SKM-1 (cell line): ENCODE measurements around the gene FADS1.

Experiments used
- DNase-seq: peaks from one replicate; lab custom pipeline; 2025; ENCODE audit not compliant: unreplicated experiment; lab: John Stamatoyannopoulos, UW

The FADS1 gene

GRCh38 chr11:61846362-61847020 is 29.7 kb upstream of the FADS1 start:
- DNase-seq = no peak

- DNase-seq = no peak
These were observed 28.2 kb upstream of the FADS1 start for GRCh38 chr11:61844909-61845565.

- DNase-seq = no peak
These were observed 25.7 kb upstream of the FADS1 start for GRCh38 chr11:61842528-61842820.

- no peak for DNase-seq
These were observed 25.1 kb upstream of the FADS1 start for GRCh38 chr11:61841636-61842527.

GRCh38 chr11:61840371-61840770 is 23.6 kb upstream of the FADS1 start:
- DNase-seq = no peak

- DNase-seq = no peak
These were observed 22.9 kb upstream of the FADS1 start for GRCh38 chr11:61839742-61840141.

DNA sequence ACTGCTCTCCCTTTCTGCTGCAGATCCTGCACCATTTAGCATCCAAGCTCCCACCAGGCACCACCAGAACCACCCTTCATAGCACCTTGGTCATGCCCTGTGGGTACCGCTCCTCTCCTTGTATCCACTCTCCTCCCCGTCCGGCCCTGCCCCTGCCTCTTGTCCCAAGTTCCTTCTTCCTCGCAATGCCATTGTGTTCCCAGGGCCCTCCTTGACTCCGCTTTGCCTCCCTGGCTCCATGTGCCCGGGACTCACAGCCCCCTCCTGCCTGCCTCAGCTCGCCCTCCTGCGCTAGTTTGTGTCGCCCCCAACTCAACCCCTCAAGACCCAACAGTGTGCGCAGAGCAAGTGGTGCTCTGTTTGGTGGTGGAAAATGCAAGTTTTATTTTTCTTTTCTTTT is 22.1 kb upstream of the FADS1 start:
- DNase-seq = no peak

GRCh38 chr11:61838501-61838900 is 21.7 kb upstream of the FADS1 start:
- no peak for DNase-seq

DNA sequence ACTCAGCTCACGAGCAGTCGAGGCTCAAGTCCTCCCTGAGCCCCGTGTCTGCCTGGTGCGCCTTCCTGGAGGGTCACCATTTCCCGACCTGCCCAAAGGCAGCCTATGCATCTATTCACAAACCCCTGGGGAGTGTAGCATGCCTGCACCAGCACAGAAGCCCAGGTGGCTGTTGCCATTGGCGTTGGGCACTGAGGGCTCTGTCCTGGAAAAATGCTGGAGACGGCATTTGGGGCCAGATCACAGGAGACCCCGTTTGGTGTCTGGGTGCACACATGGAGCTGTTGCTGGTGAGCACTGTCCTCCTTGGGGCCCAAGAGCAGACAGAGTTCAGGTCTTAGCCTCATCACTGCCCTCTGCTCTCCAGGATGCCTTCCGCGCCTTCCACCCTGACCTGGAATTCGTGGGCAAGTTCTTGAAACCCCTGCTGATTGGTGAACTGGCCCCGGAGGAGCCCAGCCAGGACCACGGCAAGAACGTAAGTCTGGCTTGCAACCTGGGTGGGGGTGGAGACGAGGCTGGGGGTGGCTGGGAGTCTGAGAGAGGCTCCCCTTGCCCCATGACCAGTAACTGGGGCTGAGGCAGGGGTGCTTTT is 20.7 kb upstream of the FADS1 start:
- no peak for DNase-seq

GRCh38 chr11:61836193-61836592 is 19.4 kb upstream of the FADS1 start:
- DNase-seq = no peak

DNA sequence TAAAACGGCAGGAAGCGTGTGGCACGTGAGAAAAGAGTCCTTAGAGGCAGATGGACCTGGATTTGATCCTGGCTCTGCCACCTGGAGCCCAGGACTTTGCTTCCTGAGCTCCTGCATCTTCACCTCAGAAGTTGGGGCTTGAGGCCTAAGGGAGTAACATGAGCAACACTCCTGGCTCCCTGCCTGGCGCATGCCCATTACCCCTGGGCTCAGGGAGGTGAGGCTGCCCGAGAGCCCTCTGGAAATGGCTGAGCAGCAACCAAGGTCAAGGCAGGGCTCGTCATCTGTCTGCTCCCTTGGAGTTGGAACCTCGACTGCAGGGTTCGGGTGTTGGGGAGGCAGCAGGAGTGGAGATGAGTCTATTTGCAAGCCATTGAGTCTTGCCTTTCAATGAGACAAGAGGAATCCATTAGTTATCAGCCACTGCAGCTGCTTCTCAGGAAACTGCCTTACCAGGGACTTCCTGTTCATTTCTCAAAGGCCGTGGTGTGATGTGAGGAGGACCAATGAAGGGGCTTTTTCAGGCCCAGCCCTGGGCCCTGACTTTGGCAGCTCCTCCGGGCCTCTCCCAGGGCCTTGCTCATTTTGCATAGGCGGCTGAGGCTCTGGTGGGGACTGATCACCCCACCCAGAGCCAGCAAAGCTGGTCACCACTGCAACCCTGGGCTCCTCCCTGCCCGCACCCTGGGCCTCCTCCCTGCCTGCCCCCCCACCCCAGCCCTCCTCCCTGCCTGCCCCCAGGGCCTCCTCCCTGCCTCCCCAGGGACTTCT is 17.7 kb upstream of the FADS1 start:
- peak; percentile 66 for DNase-seq

GRCh38 chr11:61833926-61834277 is 17.1 kb upstream of the FADS1 start:
- DNase-seq = no peak

DNA sequence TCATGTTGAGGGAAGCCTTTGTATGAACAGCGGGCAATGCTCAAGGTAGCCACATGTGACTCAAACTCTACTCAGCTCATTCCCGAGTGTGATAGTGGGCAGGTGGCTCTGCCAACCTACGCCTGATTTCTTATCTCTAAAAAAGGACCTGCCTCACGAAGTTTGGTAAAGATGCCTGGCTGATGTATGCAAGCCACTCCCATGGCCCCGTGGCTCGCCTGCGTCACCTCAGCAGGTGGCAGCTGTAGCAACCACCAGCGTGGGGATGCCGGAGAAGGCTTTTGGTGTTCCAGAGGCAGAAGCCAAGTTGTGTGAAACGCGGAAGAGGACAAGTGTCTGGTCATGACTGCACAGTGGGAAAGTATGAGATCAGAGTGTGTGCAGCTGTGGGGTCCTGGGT is 16.7 kb upstream of the FADS1 start:
- DNase-seq = no peak

DNA sequence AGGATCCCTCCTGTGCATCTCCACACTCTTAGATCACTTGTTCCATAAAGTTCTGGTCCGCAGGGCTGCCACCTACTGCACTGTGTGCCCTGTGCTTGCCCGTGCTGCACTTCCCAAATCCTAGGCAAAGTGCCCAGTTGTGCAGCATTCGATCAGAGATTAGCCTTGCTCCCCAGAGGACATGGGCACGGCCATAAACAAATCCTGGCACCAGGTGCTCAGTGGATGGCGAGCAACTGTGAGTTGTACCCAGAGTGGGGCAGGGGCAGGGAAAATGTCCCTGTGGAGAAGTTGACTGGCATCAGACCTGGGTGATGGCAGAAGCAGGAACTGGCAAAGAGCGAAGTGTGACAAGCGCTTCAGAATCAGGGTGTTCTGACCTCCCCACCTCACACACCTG is 16.0 kb upstream of the FADS1 start:
- DNase-seq = no peak

DNA sequence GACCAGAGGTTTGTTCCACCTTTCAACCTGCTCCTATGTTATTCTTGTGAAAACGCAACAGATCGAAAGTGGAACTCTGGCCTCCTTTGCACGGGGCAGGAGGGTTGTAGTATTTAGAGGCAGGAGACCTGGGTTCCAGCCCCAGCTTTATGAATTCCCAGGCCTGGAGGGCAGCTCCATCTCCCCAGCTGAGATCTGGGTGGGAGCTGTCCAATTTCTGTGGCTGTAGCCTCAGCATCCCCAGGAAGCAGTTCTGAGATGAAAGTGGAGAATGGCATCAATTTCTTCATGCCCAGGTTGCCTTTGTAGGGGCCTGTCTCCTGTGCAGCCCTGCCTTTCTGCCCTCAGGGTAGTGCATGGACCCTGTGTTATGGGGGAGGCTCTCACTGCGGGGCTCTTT is 15.4 kb upstream of the FADS1 start:
- no peak for DNase-seq

GRCh38 chr11:61830237-61831105 is 13.7 kb upstream of the FADS1 start:
- DNase-seq = no peak

DNA sequence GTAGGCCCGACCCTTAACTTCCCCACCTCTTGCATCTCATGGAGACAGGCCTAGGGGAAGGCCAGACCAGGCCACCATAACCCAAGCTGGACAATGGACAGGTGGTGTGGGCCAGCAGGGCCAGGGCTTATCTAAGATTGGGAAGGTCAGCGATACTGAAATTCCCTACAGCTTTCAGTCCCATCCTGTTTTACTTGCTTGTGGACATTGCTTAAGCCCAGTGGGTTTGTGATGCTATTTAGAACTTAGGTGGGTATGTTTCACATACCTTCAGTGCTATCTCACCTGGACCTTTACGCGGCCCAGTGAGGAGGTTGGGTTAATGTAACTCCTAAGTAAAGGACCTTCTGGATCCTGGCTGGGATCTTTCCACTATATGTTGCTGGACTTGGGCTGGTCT is 13.0 kb upstream of the FADS1 start:
- no peak for DNase-seq

GRCh38 chr11:61828629-61829407 is 12.0 kb upstream of the FADS1 start:
- no peak for DNase-seq

GRCh38 chr11:61828379-61828628 is 11.5 kb upstream of the FADS1 start:
- DNase-seq = no peak
